Prostate gland (tissue), 2 donors: ENCODE measurements around the gene EPB41L2.

ENCODE experiments used
- CTCF ChIP-seq, 4 experiments: fragments of 200-600 bp in 2 of 4; fragments of 450-650 bp in 2 of 4; sonication (generic) in 2 of 4; IDR thresholded peaks; 1 replicate in 3 of 4; 2 replicates in 1 of 4; pipeline ENCODE4 v1.5.1; 2016 to 2019; ENCODE audit warnings: antibody characterized with exemption in 4 of 4, mild to moderate bottlenecking in 2 of 4, moderate library complexity in 2 of 4
- POLR2A ChIP-seq: fragments of 450-650 bp; IDR thresholded peaks from one replicate; pipeline ENCODE4 v1.6.1; 2016; ENCODE audit warnings: antibody characterized with exemption, mild to moderate bottlenecking
- POLR2AphosphoS5 ChIP-seq: sonication (generic); formaldehyde crosslinking; IDR thresholded peaks from one replicate; pipeline ENCODE4 v1.6.1; 2017; ENCODE audit warnings: antibody characterized with exemption

- no peak for TF ChIP-seq CTCF (IDR thresholded peaks at IDR 0.05)
- no peak for TF ChIP-seq POLR2A
- TF ChIP-seq POLR2AphosphoS5 = no peak
Measured at GRCh38 chr6:131103901-131104300, 40.9 kb upstream of the EPB41L2 start.
